Smooth muscle cell (in vitro differentiated cells): Measurements from ENCODE around the gene EPS15. TPM values are rescaled to one million over a fixed set of nuclear protein-coding genes. Genes with fewer than 3 reads are reported as not detected.

Experiments
- DNase-seq: peaks from one replicate; lab custom pipeline; 2025; ENCODE audit not compliant: unreplicated experiment; lab: John Stamatoyannopoulos, UW
- H2AFZ ChIP-seq: fragments of 200-600 bp; sonication (generic); 2 replicates; pipeline ENCODE4 v1.6.0; 2016; ENCODE audit warnings: antibody characterized with exemption, low read depth, mild to moderate bottlenecking
- H3F3A ChIP-seq: fragments of 200-600 bp; sonication (generic); 2 replicates; pipeline ENCODE4 v1.6.0; 2017; ENCODE audit warnings: antibody characterized with exemption, low read depth
- H3K27ac ChIP-seq: fragments of 200-600 bp; sonication (generic); 2 replicates; pipeline ENCODE4 v1.5.1; 2016; ENCODE audit warnings: low read depth, mild to moderate bottlenecking
- H3K27me3 ChIP-seq: fragments of 200-600 bp; sonication (generic); 2 replicates; pipeline ENCODE4 v1.6.1; 2016; ENCODE audit warnings: low read depth, mild to moderate bottlenecking
- H3K36me3 ChIP-seq: fragments of 200-600 bp; sonication (generic); 2 replicates; pipeline ENCODE4 v1.5.1; 2016; ENCODE audit warnings: low read depth
- H3K4me1 ChIP-seq: fragments of 200-600 bp; sonication (generic); 2 replicates; pipeline ENCODE4 v1.5.1; 2016; ENCODE audit warnings: low read depth
- H3K4me2 ChIP-seq: fragments of 200-600 bp; sonication (generic); 2 replicates; pipeline ENCODE4 v1.6.0; 2016; ENCODE audit warnings: mild to moderate bottlenecking
- H3K4me3 ChIP-seq: fragments of 200-600 bp; sonication (generic); 2 replicates; pipeline ENCODE4 v1.5.1; 2016; ENCODE audit warnings: mild to moderate bottlenecking
- H3K79me2 ChIP-seq: fragments of 200-600 bp; sonication (generic); 2 replicates; pipeline ENCODE4 v1.6.0; 2016; ENCODE audit warnings: low read depth, mild to moderate bottlenecking
- H3K9ac ChIP-seq: fragments of 200-600 bp; sonication (generic); 2 replicates; pipeline ENCODE4 v1.6.0; 2016; ENCODE audit warnings: low read depth
- H3K9me3 ChIP-seq: fragments of 200-600 bp; sonication (generic); replicated peaks from 2 replicates; pipeline ENCODE4 v1.5.1; 2016; ENCODE audit warnings: low read depth
- H4K20me1 ChIP-seq: fragments of 200-600 bp; sonication (generic); 2 replicates; pipeline ENCODE4 v1.6.0; 2016; ENCODE audit warnings: low read depth
- WGBS: methylation state at CpG from one replicate; pipeline ENCODE4 v1.1.7; 2016; ENCODE audit warnings: low lambda C conversion rate; 5-methylcytosine and 5-hydroxymethylcytosine counted together
- polyA plus RNA-seq: library from polyadenylated mRNA; unstranded; fragments of >200 nt; fragmentation: Nextera tagmentation; extraction: Ambion mirVana; gene quantifications from 2 replicates; pipeline ENCODE4 v1.2.1, GENCODE V29; 2016
- total RNA-seq: library from RNA; depleted of rRNA; stranded (reverse); fragments of >200 nt; gene quantifications from 2 replicates; pipeline ENCODE4 v1.2.3, GENCODE V29; 2014
- TF ChIP-seq, protein P1 (sequence below): fragments of 200-600 bp; sonication (generic); IDR thresholded peaks from 2 replicates; pipeline ENCODE4 v1.5.1; 2017; ENCODE audit warnings: borderline replicate concordance, mild to moderate bottlenecking, antibody characterized with exemption; ENCODE audit not compliant: insufficient read depth, poor library complexity, severe bottlenecking

EPS15 gene
- total and polyA plus RNA-seq, 2 experiments from 2014 or later, result 9.0 to 54.3 TPM

DNA sequence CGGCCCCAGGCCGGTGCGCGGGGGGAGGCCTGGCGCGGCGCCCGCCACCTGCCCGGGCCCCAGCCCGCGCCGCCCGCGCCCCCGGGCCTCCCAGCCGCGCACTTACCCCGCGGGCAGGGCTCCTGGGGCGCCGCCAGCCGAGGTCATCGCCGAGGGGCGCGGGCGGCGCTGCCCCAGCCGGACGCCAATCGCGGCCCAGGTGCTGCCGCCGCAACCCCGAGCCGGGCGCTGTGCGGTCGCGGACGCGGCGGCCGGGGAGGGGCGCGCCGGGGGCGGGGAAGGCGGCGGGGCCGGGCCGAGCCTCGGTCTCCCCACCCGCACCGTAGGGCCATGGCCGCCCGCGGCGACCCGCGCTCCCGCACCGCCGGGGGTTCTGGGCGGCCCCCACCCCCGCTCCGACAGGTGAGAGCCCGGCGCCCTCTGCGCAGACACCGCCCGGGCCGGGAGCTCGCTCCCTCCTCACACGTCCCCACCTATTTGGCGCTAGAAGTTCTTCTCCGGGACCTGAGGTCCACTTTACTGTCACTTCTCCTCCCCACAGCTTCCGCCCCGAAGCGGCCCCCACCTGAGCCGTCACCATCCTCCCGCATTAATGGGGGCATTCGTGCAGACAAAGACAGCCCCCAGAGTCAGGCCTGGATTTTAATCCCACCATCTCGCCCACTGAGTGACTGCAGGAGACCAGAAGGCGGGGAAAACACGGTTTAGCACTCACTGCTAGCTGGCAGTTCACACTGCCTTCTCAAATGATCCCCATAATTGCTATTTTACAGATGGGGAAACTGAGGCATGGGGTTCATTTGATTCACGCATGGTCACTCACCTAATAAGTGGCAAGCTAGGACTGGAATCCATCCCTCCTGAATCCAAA lies 188.5 kb downstream of the EPS15 start, which contains the start of gene TTC39A:
TSS of gene TTC39A (minus strand) at position 232 of the 871 bp plus-strand sequence. CDS start at position 147, 85 bp downstream.
- peak within 1 kb of the TSS; percentile 39 for H3K27ac ChIP-seq
- H3K4me2 ChIP-seq, result peak within 1 kb of the TSS; percentile 95
- peak within 1 kb of the TSS; percentile 58 for H3K4me3 ChIP-seq
- peaks cover 14% of the 10 kb centered on the region for H3F3A ChIP-seq
- H3K27me3 ChIP-seq, result no peaks in the 10 kb centered on the region
- no peak for DNase-seq
- H2AFZ ChIP-seq, result peak within 1 kb of the TSS; percentile 84
- 5% methylated on average over 28 of the region's 87 CpGs for WGBS
- H3K79me2 ChIP-seq, result no peaks in the 10 kb centered on the region
- no peaks in the 10 kb centered on the region for H4K20me1 ChIP-seq
- H3K36me3 ChIP-seq, result no peaks in the 10 kb centered on the region
- H3K4me1 ChIP-seq, result peaks cover 8% of the 10 kb centered on the region
- TF ChIP-seq, protein P1, sequence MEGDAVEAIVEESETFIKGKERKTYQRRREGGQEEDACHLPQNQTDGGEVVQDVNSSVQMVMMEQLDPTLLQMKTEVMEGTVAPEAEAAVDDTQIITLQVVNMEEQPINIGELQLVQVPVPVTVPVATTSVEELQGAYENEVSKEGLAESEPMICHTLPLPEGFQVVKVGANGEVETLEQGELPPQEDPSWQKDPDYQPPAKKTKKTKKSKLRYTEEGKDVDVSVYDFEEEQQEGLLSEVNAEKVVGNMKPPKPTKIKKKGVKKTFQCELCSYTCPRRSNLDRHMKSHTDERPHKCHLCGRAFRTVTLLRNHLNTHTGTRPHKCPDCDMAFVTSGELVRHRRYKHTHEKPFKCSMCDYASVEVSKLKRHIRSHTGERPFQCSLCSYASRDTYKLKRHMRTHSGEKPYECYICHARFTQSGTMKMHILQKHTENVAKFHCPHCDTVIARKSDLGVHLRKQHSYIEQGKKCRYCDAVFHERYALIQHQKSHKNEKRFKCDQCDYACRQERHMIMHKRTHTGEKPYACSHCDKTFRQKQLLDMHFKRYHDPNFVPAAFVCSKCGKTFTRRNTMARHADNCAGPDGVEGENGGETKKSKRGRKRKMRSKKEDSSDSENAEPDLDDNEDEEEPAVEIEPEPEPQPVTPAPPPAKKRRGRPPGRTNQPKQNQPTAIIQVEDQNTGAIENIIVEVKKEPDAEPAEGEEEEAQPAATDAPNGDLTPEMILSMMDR, result no peak
- H3K9me3 ChIP-seq, result no peaks in the 10 kb centered on the region
- H3K9ac ChIP-seq, result no peak within 1 kb of the TSS

DNA sequence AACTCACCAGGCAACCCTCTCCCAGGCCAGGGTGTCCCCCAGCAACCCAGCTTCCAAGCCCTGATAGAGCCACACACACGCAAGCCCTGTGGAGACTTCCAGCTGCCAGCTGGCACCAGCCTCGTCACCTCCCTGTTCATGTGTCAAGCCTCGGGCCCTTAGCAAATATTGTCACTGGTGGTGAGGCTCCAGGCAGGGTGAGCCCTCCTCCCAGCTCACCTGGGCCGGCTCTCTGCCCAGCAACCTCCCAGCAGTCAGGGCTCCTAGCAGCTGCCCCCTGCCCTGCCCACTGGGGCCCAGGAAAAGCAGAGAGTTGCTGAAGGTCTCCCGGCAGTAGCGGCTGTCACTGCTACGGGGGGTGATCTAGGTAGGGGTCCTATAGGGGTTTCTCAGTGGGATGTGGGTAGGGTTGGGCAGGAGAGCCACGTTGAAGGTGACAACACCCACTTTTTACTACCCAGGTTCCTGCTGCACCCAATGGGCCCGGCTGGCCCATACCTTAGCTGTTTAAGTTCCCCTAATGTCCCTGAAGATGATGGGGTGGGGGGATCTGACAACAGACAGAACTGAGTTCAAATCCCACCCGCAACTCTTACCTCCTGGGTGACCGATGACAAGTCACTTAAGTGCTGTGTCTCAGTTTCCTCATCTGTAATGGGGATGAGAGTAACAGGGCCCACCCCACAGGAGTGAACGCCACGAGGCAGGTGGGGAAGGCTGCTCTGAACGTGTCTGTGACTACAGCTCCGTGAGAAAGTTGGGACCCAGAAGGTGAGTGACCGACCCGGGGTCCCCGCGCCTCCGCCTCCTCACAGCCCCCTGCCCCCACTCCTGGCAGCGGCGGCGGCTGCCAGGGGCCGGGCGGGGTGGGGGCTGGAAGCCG lies 189.4 kb downstream of the EPS15 start:
- DNase-seq, result no peak
- H3K4me2 ChIP-seq, result peak overlapping the region; percentile 62
- H3K27ac ChIP-seq, result no peak overlapping the region
- no peaks in the 10 kb centered on the region for H3K36me3 ChIP-seq
- no peaks in the 10 kb centered on the region for H4K20me1 ChIP-seq
- H3K79me2 ChIP-seq, result no peaks in the 10 kb centered on the region
- TF ChIP-seq, protein P1, result no peak
- no peaks in the 10 kb centered on the region for H3K9me3 ChIP-seq
- H3K4me1 ChIP-seq, result peaks cover 8% of the 10 kb centered on the region
- H3F3A ChIP-seq, result peaks cover 14% of the 10 kb centered on the region
- H2AFZ ChIP-seq, result no peak overlapping the region
- no peak overlapping the region for H3K9ac ChIP-seq
- peak overlapping the region; percentile 36 for H3K4me3 ChIP-seq
- WGBS, result 81% methylated on average over 15 of the region's 26 CpGs
- H3K27me3 ChIP-seq, result no peaks in the 10 kb centered on the region

DNA sequence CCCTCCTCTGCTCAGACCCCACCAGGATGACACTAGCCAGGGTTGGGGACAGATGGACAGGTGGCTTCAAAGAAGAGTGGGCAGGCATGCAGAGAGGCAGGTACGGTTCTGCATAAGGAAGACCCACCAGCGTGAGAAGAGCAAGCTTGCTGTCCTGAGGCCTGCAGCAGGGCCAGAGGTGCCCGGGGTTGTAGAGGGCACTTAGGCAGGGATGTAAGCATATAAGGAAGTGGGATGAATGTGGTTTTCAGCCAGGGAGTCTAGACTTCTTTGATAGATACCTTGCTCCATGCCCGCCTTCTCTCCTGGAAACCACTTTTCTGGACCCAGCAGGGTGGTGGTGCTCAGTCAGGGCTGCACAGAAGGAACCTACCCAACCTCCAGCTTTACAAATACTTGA lies 190.1 kb downstream of the EPS15 start:
- Histone ChIP-seq H3K27me3 (no peaks in the 10 kb centered on the region), H3F3A (peaks cover 14% of the 10 kb centered on the region), H3K4me2 (no peak overlapping the region), H3K9ac (no peak overlapping the region), H3K27ac (no peak overlapping the region), H2AFZ (no peak overlapping the region), H3K79me2 (no peaks in the 10 kb centered on the region), H3K36me3 (no peaks in the 10 kb centered on the region), H3K4me3 (no peak overlapping the region), H3K9me3 (no peaks in the 10 kb centered on the region), H3K4me1 (peaks cover 8% of the 10 kb centered on the region), H4K20me1 (no peaks in the 10 kb centered on the region)
- TF ChIP-seq, protein P1, result no peak
- 89% methylated on average over 4 of the region's 4 CpGs for WGBS
- DNase-seq, result no peak
